Large intestine (tissue), 3 donors: ENCODE data around the gene ALAD. TPM values are rescaled to one million over a fixed set of nuclear protein-coding genes. Genes with fewer than 3 reads are reported as not detected.
"Not testable (repeated sequence)": the region's sequence is repeated elsewhere in the genome, so short reads cannot be mapped to it uniquely, and the experiment has no call there.

Experiments
- DNase-seq, 2 donors: peaks; one replicate each; pipeline versions ENCODE4 v3.0.0 to v3.0.0-alpha.2; 2013
- H3K27ac ChIP-seq: one replicate; pipeline ENCODE4 v1.5.1; 2013; ENCODE audit warnings: low read length
- H3K27me3 ChIP-seq: 2 replicates; pipeline ENCODE4 v1.6.1; 2013; ENCODE audit warnings: low read length; ENCODE audit not compliant: control insufficient read depth, insufficient read depth
- H3K36me3 ChIP-seq: 2 replicates; pipeline ENCODE4 v1.6.1; 2013; ENCODE audit warnings: low read length; ENCODE audit not compliant: control insufficient read depth, insufficient read depth
- H3K4me1 ChIP-seq: one replicate; pipeline ENCODE4 v1.6.1; 2013; ENCODE audit warnings: low read length; ENCODE audit not compliant: control insufficient read depth, insufficient read depth
- H3K4me3 ChIP-seq: one replicate; pipeline ENCODE4 v1.5.1; 2013; ENCODE audit warnings: low read length
- H3K9me3 ChIP-seq: one replicate; pipeline ENCODE4 v1.6.1; 2013; ENCODE audit warnings: mild to moderate bottlenecking, low read depth, low read length, moderate library complexity; ENCODE audit not compliant: control insufficient read depth
- WGBS: methylation state at CpG from one replicate; pipeline ENCODE4 v1.1.5; 2013; ENCODE audit warnings: low lambda C conversion rate; ENCODE audit not compliant: insufficient coverage; 5-methylcytosine and 5-hydroxymethylcytosine counted together
- polyA plus RNA-seq: library from polyadenylated mRNA; unstranded; fragments of 120-200 nt; gene quantifications from one replicate; pipeline ENCODE4 v1.2.1, GENCODE V29; 2013

ALAD gene
- polyA plus RNA-seq, 1 donor, result 48.8 TPM

DNA sequence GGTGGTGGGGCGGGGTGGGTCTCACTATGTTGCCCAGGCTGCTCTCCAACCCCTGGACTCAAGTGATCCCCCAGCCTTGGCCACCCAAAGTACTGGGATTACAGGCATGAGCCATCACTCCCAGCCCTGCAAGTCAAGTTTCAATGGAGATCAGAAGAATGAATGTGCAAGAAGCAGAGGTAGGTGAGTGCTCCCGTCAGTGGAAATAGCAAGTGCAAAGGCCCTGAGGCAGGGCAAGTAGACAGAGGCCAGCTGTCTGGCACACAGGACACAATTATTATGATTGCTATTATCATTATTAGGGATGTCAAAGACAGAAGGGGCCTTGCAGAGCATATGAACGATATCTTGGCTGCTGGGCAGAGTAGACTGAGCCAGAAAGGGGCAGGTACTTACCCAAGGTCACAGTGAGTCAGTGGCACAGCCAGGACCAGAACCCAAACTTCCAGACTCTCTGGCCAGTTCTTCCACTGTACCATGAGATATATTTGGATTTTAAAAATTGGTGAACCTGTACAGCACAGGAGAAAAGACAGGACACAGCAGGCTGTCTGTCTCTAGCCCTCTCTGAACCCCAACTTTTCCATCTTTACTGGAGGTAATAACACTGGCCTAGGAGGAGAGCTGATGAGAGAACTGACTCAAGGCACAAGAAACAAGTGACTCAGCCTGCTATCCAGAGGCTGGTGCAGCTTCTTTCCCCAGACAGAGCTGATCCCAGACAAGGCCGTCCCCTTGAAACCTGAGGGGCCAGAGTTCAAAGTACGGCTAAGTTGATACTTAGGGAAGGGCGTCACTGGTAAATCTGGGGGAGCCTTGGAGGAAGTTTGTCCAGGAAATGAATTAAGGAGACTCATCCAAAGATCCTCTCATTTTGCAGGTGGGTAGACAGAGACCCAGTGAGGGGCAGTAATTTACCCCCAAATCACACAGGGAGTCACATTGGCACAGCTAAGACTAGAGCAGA is 25.7 kb downstream of the ALAD start:
- peak overlapping the region; percentile 100 for H3K4me3 ChIP-seq
- peaks cover 35% of the 10 kb centered on the region for H3K36me3 ChIP-seq
- no peaks in the 10 kb centered on the region for H3K27me3 ChIP-seq
- H3K27ac ChIP-seq, result peak overlapping the region; percentile 100
- H3K4me1 ChIP-seq, result peaks cover 63% of the 10 kb centered on the region
- no peaks in the 10 kb centered on the region for H3K9me3 ChIP-seq
- WGBS, result no CpG with 5 or more reads among the region's 6 CpGs
- DNase-seq, result peak; percentile 93 to 97

DNA sequence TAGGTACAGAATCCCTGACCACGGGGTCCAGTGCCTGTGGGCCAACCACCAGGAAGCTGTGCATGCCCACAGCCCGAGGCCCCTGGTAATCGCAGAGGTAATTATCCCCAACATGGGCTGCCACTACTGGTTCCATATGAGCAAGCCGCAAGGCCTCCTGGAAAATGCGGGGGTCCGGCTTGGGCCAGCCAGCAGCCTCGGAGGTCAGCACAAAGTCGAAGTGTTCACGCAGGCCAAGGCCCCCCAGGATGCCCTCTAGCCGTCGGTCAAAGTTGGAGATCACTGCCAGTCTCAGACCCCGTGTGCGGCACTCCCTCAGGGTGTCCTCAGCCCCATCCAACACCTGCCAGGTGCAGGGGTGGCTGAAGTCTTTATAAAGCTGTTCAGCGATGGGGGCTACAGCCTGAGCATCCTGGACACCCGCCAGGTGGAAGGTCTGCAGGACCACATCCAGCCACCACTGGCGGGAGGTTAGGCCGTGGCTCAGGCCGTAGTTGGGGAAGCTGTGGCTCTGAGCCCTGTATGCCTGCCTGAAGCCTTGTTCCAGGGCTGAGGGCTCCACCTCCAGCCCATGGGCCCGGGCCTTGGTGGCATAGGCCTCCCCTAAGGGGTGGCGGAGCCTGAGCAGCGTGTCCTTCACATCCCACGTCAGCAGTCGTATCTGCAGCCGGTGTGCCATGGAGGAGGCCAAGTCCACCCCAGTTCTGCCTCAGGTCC is 27.2 kb downstream of the ALAD start:
- Histone ChIP-seq H3K4me3 (peak overlapping the region; percentile 100), H3K9me3 (no peaks in the 10 kb centered on the region), H3K27me3 (no peaks in the 10 kb centered on the region), H3K4me1 (peaks cover 52% of the 10 kb centered on the region), H3K27ac (peak overlapping the region; percentile 100), H3K36me3 (peaks cover 35% of the 10 kb centered on the region)
- WGBS, result no CpG with 5 or more reads among the region's 24 CpGs
- no peak for DNase-seq

DNA sequence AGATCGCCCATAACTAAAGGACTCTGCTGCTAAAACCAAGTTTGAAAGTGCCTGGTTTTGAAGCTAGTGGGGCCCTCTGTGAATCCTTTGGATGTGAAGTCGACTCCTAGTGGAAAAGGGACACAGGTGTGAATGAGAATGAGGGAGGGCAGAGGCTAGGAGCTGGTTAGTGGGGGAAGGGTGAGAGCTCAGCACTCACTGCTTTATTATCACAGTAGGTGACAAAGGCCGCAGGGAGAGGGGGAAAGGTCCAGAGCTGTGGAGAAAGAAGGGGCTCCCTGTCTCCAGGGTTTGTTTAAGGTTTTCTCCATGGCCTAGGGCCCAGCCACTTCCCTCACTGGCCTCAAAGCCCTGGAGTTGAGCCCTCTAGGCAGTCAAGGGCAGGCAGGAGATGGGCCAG is 27.8 kb downstream of the ALAD start:
- H3K9me3 ChIP-seq, result no peaks in the 10 kb centered on the region
- peaks cover 35% of the 10 kb centered on the region for H3K36me3 ChIP-seq
- DNase-seq, result peak; percentile 65 to 86
- no peaks in the 10 kb centered on the region for H3K27me3 ChIP-seq
- H3K27ac ChIP-seq, result peak overlapping the region; percentile 100
- peak overlapping the region; percentile 100 for H3K4me3 ChIP-seq
- no CpG with 5 or more reads among the region's 3 CpGs for WGBS
- H3K4me1 ChIP-seq, result peaks cover 47% of the 10 kb centered on the region

DNA sequence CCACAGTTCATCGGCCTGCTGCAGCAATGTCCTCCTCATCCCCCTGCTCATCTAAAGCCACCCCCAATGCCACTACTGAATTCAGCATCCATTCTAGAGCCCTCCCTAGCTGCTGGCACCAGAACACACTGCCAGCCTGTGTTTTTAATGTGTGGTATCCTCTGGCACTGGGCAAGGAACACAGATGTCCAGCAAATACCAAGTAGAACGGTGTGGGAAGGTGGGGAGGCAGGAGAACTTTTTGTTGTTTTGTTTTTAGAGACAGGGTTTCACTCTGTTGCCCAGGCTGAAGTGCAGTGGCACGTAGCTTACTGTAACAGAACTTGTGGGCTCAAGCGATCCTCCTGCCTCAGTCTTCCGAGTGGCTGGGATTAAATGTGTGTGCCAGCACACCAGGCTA is 29.0 kb downstream of the ALAD start:
- Histone ChIP-seq H3K4me3 (no peak overlapping the region), H3K27me3 (no peaks in the 10 kb centered on the region), H3K27ac (peak overlapping the region; percentile 15), H3K36me3 (peaks cover 35% of the 10 kb centered on the region), H3K4me1 (peaks cover 38% of the 10 kb centered on the region), H3K9me3 (no peaks in the 10 kb centered on the region)
- no peak for DNase-seq
- WGBS, result no CpG with 5 or more reads among the region's 5 CpGs

DNA sequence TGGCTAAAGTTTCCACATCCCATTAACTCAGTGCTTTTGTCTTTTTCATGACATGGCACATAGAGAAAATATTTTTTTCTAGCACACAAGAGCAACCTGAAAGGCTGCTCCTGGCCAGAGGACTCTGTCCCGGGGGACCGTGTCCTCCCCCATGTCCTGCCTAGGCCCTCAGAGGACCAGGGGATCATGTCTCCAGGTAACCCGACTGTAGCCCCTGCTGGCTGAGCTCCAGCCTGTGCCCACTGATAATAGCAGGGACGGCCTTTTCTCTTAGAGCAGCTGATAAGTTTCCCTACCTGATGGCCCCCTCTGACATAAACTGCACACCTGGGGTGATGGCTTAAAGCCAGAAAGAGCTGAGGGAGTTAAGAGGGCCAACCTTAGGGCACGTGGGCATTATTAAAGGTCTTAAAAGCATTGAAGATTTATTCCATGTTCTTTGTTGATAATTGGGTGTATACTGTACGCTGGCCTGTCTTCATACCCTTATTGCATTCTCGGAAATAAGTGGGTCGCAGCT is 30.2 kb downstream of the ALAD start:
- Histone ChIP-seq H3K36me3 (peaks cover 35% of the 10 kb centered on the region), H3K27me3 (no peaks in the 10 kb centered on the region)

DNA sequence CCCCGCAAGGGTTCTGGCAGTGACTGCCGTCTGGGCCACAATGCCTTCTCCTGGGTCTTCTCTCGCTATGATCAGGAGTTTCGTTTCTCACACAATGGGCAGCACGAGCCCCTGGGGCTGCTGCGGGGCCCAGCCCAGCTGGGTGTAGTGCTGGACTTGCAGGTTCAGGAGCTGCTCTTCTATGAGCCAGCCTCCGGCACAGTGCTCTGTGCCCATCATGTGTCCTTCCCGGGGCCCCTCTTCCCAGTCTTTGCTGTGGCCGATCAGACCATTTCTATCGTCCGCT is 31.3 kb downstream of the ALAD start:
- Histone ChIP-seq H3K27ac (no peak overlapping the region), H3K4me3 (no peak overlapping the region), H3K36me3 (peaks cover 30% of the 10 kb centered on the region), H3K9me3 (no peaks in the 10 kb centered on the region), H3K4me1 (peaks cover 33% of the 10 kb centered on the region), H3K27me3 (no peaks in the 10 kb centered on the region)
- no peak for DNase-seq
- WGBS, result no CpG with 5 or more reads among the region's 11 CpGs

More for the DNA sequence above, 30.2 kb downstream of the ALAD start:
- peak in 1 of 2 donors; percentile 49 for DNase-seq
- no peak overlapping the region for H3K4me3 ChIP-seq
- H3K9me3 ChIP-seq, result no peaks in the 10 kb centered on the region
- no peak overlapping the region for H3K27ac ChIP-seq
- no CpG with 5 or more reads among the region's 8 CpGs for WGBS
- peaks cover 37% of the 10 kb centered on the region for H3K4me1 ChIP-seq

DNA sequence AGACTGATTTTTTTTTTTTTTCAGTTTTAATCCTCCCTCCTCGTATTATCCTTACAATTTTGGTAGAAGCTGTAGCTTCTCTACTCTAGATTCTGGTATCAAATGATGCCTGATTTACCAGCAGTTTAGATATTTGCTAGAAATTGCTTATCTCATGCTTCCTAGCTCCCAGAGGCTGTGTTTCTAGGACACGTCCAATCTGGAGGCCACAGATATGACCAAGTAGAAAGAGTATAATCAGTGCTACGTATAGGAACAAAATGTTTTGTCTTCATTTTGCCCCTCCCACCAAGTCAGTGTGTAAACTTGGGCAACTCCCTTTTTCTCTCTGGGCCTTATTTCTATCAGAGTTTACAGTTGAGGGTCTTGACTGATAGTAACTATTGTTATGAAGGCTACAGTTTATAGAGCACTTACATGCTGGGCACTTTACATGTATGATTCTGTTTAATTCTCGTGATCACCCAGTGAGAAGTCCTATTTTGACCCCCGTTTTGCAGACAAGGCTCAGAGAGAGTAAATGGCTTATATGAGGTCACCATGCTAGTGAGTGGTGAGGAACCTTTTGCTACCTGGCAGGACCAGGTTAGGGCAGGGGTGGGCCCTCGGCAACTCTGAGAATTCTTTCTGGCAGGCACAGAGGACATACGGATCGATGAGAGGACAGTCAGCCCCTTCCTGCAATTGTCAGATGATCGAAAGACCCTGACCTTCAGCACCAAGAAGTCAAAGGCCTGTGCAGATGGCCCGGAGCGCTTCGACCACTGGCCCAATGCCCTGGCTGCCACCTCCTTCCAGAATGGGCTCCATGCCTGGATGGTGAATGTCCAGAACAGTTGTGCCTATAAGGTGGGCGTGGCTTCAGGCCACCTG is 31.9 kb downstream of the ALAD start:
- Histone ChIP-seq H3K36me3 (peaks cover 24% of the 10 kb centered on the region), H3K27me3 (no peaks in the 10 kb centered on the region), H3K9me3 (no peaks in the 10 kb centered on the region), H3K27ac (no peak overlapping the region), H3K4me1 (peaks cover 28% of the 10 kb centered on the region), H3K4me3 (no peak overlapping the region)
- DNase-seq, result no peak
- 86% methylated on average over 1 of the region's 13 CpGs for WGBS

DNA sequence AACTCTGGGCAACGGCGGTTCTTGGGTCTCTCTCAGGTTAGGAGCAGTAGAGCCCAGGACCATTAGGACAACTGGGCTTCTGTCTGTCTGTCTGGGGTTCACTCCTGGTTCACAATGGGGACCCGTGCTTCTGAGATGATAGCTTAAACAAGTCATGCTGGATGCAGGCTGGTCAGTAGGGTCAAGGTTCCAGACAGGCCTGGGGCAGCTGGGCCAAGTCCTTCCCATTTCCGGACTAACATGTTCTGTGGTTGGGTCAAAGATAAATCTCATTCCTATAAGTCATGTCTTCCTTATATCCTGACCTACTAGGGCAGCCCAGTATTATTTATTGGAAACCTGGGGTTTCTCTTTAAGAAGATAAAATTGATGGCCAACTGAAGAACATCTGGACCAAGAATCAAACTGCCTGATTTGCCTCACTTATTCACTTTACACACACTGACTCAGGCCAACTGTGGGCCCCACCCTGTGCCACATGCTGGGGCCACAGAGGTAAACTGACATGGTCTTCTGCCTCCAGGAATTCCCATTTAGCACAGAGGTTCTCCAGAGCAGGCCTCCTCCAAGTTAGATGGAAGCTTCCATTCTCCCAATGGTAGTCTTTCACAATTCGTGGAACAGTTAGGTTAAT is 32.6 kb downstream of the ALAD start:
- 80% methylated on average over 1 of the region's 5 CpGs for WGBS
- Histone ChIP-seq H3K4me3 (no peak overlapping the region), H3K27me3 (no peaks in the 10 kb centered on the region), H3K4me1 (peaks cover 21% of the 10 kb centered on the region), H3K9me3 (no peaks in the 10 kb centered on the region), H3K27ac (no peak overlapping the region), H3K36me3 (peaks cover 16% of the 10 kb centered on the region)
- DNase-seq, result no peak

DNA sequence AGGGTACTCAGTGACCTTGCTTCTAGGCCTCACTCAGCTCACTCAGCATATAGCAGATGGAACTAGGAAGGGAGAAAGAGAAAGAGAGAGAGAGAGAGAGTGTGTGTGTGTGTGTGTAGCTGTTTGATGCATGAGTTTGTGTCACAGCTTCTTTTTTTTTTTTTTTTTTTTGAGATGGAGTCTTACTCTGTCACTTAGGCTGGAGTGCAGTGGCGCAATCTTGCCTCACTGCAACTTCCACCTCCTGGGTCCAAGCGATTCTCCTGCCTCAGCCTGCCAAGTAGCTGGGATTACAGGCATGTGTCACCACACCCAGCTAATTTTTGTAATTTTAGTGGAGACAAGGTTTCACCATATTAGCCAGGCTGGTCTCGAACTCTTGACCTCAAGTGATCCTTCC is 35.4 kb downstream of the ALAD start:
- H3K27me3 ChIP-seq, H3K36me3 ChIP-seq, H3K27ac ChIP-seq, DNase-seq, H3K9me3 ChIP-seq, H3K4me1 ChIP-seq, H3K4me3 ChIP-seq: not testable (repeated sequence)
- no CpG with 5 or more reads among the region's 3 CpGs for WGBS
